Measurements from ENCODE around the gene KIAA0753.

DNA sequence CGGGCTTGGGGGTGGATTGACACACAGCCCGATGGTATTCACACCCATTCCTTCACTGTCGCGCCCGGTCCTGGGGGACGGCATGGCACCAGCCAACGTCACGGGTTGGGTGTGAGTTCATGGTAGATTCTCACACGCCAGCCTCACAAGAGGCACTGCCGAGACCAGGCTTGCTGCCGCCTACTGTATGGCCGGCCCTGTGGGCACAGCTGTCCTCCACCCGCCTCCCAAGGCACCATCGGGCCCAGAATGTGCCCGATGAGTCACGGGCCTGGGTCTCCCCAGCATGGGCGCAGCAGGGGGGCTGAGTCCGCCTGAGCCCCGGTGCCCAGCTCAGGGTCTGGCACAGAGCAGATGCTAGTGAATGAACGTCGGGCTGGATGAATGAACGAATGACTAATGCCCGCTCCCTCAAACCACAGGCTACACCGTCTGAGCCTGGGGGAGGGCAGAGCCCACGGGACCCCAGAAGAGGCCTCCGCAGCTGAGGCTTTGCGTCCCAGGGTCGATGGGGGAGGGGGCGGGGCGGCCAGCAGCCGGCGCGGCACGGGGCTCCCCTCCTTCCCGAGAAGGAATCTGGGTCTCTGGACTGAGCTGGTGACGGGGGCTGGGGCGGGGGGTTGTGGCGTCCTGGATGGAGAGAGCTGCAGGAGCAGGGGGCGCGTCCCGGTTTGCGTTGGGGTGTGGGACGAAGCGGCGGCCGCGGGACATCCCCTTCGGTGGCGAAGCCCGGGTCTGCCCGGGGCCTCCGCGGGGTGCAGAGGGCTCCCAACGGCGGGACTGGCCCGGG, 85.0 kb downstream of the KIAA0753 start:
- TF ChIP-seq, protein P1, sequence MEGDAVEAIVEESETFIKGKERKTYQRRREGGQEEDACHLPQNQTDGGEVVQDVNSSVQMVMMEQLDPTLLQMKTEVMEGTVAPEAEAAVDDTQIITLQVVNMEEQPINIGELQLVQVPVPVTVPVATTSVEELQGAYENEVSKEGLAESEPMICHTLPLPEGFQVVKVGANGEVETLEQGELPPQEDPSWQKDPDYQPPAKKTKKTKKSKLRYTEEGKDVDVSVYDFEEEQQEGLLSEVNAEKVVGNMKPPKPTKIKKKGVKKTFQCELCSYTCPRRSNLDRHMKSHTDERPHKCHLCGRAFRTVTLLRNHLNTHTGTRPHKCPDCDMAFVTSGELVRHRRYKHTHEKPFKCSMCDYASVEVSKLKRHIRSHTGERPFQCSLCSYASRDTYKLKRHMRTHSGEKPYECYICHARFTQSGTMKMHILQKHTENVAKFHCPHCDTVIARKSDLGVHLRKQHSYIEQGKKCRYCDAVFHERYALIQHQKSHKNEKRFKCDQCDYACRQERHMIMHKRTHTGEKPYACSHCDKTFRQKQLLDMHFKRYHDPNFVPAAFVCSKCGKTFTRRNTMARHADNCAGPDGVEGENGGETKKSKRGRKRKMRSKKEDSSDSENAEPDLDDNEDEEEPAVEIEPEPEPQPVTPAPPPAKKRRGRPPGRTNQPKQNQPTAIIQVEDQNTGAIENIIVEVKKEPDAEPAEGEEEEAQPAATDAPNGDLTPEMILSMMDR (optimal IDR thresholded peaks at IDR 0.05 in 1 of 3, IDR thresholded peaks at IDR 0.05 in 1 of 3, conservative IDR thresholded peaks at IDR 0.05 in 1 of 3; ENCODE audit: extremely low read depth in 1 of 3, insufficient read depth in 2 of 3, low read length in 3 of 3), result peak in 2 of 3 experiments; percentile 15 to 42
- TF ChIP-seq EZH2 (IDR thresholded peaks at IDR 0.05; ENCODE audit: low read length), result no peak
